Coronary artery (tissue), 2 donors: Measurements from ENCODE around the gene PCDHB9.
"Not testable (repeated sequence)": the region's sequence is repeated elsewhere in the genome, so short reads cannot be mapped to it uniquely, and the experiment has no call there.

Experiments
- DNase-seq: peaks from one replicate; pipeline ENCODE4 v3.0.0-alpha.2; 2017; ENCODE audit warnings: low spot score
- H3K27ac ChIP-seq, 2 donors: fragments of 200-600 bp; sonication (generic); one replicate each; pipeline ENCODE4 v1.5.1; 2016 to 2019
- H3K4me3 ChIP-seq: fragments of 200-600 bp; sonication (generic); 2 replicates; pipeline ENCODE4 v1.5.1; 2016; ENCODE audit warnings: mild to moderate bottlenecking, moderate library complexity
- TF ChIP-seq, protein P1 (sequence below): fragments of 200-600 bp; sonication (generic); IDR thresholded peaks from one replicate; pipeline ENCODE4 v1.5.1; 2019; ENCODE audit warnings: antibody characterized with exemption

Gene PCDHB9

DNA sequence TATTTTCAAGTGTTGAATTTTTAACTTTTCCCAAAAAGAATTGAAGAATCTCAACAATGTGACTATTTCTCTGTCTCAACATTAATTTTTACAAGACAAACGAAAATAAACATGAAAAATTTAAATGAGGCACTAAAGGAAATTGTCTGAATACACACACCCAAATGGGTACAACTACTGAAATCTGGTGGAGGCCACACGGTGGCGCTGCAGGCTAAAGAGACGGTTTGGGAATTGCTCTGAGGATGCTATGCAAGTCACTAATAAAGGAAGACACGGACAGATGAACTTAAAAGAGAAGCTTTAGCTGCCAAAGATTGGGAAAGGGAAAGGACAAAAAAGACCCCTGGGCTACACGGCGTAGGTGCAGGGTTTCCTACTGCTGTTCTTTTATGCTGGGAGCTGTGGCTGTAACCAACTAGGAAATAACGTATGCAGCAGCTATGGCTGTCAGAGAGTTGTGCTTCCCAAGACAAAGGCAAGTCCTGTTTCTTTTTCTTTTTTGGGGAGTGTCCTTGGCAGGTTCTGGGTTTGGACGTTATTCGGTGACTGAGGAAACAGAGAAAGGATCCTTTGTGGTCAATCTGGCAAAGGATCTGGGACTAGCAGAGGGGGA lies 5.3 kb downstream of the PCDHB9 start, which contains the start of gene PCDHB10:
PCDHB10 (plus strand) TSS at position 244 of the 616 bp plus-strand sequence; CDS start at position 444, 200 bp downstream.
- DNase-seq, result no peak

DNA sequence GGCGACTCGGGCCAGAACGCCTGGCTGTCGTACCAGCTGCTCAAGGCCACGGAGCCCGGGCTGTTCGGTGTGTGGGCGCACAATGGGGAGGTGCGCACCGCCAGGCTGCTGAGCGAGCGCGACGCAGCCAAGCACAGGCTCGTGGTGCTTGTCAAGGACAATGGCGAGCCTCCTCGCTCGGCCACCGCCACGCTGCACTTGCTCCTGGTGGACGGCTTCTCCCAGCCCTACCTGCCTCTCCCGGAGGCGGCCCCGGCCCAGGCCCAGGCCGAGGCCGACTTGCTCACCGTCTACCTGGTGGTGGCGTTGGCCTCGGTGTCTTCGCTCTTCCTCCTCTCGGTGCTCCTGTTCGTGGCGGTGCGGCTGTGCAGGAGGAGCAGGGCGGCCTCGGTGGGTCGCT lies 7.4 kb downstream of the PCDHB9 start:
- not testable (repeated sequence) for H3K4me3 ChIP-seq, DNase-seq, H3K27ac ChIP-seq

More for the DNA sequence above, 5.3 kb downstream of the PCDHB9 start, which contains the start of gene PCDHB10:
- H3K27ac ChIP-seq, result no peak within 1 kb of the TSS
- TF ChIP-seq, protein P1, sequence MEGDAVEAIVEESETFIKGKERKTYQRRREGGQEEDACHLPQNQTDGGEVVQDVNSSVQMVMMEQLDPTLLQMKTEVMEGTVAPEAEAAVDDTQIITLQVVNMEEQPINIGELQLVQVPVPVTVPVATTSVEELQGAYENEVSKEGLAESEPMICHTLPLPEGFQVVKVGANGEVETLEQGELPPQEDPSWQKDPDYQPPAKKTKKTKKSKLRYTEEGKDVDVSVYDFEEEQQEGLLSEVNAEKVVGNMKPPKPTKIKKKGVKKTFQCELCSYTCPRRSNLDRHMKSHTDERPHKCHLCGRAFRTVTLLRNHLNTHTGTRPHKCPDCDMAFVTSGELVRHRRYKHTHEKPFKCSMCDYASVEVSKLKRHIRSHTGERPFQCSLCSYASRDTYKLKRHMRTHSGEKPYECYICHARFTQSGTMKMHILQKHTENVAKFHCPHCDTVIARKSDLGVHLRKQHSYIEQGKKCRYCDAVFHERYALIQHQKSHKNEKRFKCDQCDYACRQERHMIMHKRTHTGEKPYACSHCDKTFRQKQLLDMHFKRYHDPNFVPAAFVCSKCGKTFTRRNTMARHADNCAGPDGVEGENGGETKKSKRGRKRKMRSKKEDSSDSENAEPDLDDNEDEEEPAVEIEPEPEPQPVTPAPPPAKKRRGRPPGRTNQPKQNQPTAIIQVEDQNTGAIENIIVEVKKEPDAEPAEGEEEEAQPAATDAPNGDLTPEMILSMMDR, result no peak
- peak within 1 kb of the TSS; percentile 38 for H3K4me3 ChIP-seq

DNA sequence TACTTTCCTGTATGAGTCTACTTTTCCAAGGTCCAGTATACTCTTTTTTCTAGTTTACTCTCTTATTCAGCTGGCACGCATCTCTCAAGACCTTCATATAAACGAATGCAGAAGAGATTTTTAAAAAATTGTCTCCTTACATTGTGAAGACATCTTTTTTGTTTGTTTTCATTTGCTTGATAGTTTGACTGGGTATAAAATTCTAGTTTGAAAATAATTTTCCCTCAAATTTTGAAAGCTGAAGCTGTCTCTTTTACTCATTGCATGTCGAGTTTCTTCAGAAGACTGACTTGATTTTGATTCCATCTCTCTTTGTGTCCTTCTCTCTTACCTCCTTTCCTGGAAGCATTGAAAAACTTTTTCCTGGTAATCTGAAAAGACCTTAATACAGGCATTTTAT lies 9.4 kb downstream of the PCDHB9 start:
- Histone ChIP-seq H3K4me3 (no peak overlapping the region), H3K27ac (no peak overlapping the region)
- no peak for DNase-seq
- TF ChIP-seq, protein P1, result no peak

DNA sequence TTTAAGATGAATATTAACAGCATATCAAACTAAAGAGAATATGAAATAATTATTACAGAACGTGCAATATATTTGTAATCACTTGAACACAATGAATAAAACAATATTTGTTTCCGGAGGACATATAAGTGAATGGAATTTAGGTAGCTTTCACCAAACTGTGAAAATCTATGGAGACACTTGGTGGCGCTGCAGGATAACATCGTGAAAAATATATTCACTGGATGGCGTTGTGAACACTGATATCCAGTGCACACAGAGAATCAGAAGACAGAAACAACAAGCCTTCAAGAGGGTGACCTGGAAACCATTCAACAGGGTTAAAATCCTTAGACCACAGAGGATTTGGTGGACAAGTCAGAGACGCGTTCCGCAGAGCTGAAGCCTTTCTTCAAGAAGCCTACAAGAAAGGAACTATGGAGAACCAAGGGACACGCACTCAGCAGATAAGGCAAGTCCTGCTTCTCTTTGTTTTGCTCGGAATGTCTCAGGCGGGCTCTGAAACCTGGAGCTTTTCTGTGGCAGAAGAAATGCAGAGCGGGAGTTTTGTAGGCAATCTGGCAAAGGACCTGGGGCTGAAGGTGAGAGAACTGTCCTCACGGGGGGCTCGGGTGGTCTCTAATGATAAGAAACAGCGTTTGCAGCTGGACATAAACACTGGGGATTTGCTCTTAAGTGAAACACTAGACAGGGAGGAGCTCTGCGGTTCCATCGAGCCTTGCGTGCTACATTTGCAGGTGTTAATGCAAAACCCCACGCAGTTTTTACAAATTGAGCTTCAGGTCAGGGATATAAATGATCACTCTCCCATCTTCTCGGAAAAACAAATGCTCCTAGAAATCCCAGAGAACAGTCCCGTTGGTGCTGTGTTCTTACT lies 12.6 kb downstream of the PCDHB9 start, which contains the start of gene PCDHB11:
PCDHB11 (plus strand) TSS at position 269 of the 877 bp plus-strand sequence; CDS start at position 417, 148 bp downstream.
- peak within 1 kb of the TSS; percentile 17 for H3K4me3 ChIP-seq
- TF ChIP-seq, protein P1, result no peak
- H3K27ac ChIP-seq, result no peak within 1 kb of the TSS
- no peak for DNase-seq

DNA sequence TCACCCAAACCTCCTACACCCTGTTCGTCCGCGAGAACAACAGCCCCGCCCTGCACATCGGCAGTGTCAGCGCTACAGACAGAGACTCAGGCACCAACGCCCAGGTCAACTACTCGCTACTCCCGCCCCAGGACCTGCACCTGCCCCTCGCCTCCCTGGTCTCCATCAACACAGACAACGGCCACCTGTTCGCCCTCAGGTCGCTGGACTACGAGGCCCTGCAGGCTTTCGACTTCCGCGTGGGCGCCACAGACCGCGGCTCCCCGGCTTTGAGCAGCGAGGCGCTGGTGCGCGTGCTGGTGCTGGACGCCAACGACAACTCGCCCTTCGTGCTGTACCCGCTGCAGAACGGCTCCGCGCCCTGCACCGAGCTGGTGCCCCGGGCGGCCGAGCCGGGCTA lies 14.2 kb downstream of the PCDHB9 start:
- DNase-seq, H3K27ac ChIP-seq: not testable (repeated sequence)
- H3K4me3 ChIP-seq, result peak overlapping the region; percentile 17

DNA sequence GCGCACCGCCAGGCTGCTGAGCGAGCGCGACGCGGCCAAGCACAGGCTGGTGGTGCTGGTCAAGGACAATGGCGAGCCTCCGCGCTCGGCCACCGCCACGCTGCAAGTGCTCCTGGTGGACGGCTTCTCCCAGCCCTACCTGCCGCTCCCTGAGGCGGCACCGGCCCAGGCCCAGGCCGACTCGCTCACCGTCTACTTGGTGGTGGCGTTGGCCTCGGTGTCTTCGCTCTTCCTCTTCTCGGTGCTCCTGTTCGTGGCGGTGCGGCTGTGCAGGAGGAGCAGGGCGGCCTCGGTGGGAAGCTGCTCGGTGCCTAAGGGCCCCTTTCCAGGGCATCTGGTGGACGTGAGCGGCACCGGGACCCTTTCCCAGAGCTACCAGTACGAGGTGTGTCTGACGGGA lies 14.7 kb downstream of the PCDHB9 start:
- not testable (repeated sequence) for H3K4me3 ChIP-seq, H3K27ac ChIP-seq, DNase-seq

DNA sequence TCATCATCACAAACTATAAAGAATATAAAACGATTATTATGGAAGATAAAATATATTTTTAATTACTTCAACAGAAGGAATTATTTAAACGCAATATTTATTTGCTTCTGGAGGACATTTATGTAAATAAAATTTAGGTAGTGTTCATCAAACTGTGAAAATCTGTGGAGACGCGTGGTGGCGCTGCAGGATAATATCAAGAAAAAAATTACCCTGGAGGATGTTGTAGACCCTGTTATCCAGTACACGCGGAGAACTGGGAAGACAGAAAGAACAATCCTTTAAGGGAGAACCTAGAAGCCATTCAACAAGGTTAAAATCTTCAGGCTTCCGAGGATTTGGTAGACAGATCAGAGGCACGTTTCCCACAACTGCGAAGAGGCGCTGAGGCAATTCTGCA lies 21.5 kb downstream of the PCDHB9 start, which contains the start of gene PCDHB12:
PCDHB12 (plus strand) TSS at position 242 of the 400 bp plus-strand sequence. CDS start 189 bp downstream, outside the sequence.
- no peak within 1 kb of the TSS for H3K27ac ChIP-seq
- TF ChIP-seq, protein P1, result no peak
- no peak for DNase-seq
- H3K4me3 ChIP-seq, result peak within 1 kb of the TSS; percentile 55

DNA sequence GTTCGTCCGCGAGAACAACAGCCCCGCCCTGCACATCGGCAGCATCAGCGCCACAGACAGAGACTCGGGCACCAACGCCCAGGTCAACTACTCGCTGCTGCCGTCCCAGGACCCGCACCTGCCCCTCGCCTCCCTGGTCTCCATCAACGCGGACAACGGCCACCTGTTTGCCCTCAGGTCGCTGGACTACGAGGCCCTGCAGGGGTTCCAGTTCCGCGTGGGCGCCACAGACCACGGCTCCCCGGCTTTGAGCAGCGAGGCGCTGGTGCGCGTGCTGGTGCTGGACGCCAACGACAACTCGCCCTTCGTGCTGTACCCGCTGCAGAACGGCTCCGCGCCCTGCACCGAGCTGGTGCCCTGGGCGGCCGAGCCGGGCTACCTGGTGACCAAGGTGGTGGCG lies 23.3 kb downstream of the PCDHB9 start:
- H3K4me3 ChIP-seq, DNase-seq, H3K27ac ChIP-seq: not testable (repeated sequence)

DNA sequence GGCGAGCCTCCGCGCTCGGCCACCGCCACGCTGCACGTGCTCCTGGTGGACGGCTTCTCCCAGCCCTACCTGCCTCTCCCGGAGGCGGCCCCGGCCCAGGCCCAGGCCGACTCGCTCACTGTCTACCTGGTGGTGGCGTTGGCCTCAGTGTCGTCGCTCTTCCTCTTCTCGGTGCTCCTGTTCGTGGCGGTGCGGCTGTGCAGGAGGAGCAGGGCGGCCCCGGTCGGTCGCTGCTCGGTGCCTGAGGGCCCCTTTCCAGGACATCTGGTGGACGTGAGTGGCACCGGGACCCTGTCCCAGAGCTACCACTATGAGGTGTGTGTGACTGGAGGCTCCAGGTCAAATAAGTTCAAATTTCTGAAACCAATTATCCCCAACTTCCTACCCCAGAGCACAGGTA lies 23.9 kb downstream of the PCDHB9 start:
- not testable (repeated sequence) for DNase-seq, H3K4me3 ChIP-seq, H3K27ac ChIP-seq

DNA sequence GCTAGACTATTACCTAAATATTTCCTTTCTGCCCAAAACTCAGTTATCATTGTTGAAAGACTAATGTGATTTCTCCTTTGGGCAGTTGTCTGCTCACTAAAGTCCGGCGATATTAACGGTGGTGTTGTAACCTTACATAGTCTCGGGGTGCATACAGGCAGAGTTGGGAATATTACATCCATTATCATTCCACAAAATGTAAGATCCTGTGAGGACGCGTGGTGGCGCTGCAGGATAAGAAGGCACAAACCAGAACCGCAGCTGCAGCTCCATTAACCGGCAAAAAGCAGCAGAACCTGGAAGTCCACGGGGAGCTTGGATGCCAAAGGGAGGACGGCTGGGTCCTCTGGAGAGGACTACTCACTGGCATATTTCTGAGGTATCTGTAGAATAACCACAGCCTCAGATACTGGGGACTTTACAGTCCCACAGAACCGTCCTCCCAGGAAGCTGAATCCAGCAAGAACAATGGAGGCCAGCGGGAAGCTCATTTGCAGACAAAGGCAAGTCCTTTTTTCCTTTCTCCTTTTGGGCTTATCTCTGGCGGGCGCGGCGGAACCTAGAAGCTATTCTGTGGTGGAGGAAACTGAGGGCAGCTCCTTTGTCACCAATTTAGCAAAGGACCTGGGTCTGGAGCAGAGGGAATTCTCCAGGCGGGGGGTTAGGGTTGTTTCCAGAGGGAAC lies 26.8 kb downstream of the PCDHB9 start, which contains the start of gene PCDHB13:
PCDHB13 (plus strand) TSS at position 264 of the 684 bp plus-strand sequence; CDS start at position 469, 205 bp downstream.
- H3K27ac ChIP-seq, DNase-seq: not testable (repeated sequence)
- peak within 1 kb of the TSS; percentile 44 for H3K4me3 ChIP-seq

DNA sequence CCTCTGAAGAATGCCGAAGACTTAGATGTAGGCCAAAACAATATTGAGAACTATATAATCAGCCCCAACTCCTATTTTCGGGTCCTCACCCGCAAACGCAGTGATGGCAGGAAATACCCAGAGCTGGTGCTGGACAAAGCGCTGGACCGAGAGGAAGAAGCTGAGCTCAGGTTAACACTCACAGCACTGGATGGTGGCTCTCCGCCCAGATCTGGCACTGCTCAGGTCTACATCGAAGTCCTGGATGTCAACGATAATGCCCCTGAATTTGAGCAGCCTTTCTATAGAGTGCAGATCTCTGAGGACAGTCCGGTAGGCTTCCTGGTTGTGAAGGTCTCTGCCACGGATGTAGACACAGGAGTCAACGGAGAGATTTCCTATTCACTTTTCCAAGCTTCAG lies 27.6 kb downstream of the PCDHB9 start:
- H3K27ac ChIP-seq, DNase-seq: not testable (repeated sequence)
- peak overlapping the region; percentile 8 for H3K4me3 ChIP-seq

DNA sequence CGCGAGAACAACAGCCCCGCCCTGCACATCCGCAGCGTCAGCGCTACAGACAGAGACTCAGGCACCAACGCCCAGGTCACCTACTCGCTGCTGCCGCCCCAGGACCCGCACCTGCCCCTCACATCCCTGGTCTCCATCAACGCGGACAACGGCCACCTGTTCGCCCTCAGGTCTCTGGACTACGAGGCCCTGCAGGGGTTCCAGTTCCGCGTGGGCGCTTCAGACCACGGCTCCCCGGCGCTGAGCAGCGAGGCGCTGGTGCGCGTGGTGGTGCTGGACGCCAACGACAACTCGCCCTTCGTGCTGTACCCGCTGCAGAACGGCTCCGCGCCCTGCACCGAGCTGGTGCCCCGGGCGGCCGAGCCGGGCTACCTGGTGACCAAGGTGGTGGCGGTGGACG lies 28.5 kb downstream of the PCDHB9 start:
- DNase-seq, H3K27ac ChIP-seq: not testable (repeated sequence)
- peak overlapping the region; percentile 40 for H3K4me3 ChIP-seq

DNA sequence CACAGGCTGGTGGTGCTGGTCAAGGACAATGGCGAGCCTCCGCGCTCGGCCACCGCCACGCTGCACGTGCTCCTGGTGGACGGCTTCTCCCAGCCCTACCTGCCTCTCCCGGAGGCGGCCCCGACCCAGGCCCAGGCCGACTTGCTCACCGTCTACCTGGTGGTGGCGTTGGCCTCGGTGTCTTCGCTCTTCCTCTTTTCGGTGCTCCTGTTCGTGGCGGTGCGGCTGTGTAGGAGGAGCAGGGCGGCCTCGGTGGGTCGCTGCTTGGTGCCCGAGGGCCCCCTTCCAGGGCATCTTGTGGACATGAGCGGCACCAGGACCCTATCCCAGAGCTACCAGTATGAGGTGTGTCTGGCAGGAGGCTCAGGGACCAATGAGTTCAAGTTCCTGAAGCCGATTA lies 29.1 kb downstream of the PCDHB9 start:
- H3K4me3 ChIP-seq, DNase-seq: not testable (repeated sequence)

More for the DNA sequence above, 29.1 kb downstream of the PCDHB9 start:
- not testable (repeated sequence) for H3K27ac ChIP-seq
